Measurements from ENCODE around the gene CDHR3.
"Not testable (repeated sequence)": the region's sequence is repeated elsewhere in the genome, so short reads cannot be mapped to it uniquely, and the experiment has no call there.

The CDHR3 gene

DNA sequence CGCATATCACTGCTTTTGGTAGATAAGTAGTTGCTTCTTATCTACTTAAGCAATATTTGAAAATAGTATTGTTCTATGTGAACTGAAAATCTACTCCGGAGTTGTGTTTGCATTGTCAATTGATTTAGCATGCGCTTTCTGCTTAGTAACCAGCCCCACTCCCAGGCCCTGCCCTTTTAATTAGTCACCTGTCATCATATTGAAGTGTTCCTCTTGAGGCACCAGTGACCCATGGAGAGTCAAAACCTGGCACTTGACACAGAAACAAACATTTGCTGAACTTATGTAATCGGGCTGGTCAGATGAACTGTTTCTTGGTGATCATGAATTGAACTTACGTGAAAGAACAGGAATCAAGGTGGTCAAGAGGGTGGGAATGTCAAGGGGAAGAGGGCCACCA is 27.8 kb upstream of the CDHR3 start:
- H3K4me3 ChIP-seq (ENCODE audit: low read depth, low read length) = no peak overlapping the region
- H3K27ac ChIP-seq (ENCODE audit: low read depth, low read length) = no peak overlapping the region
- no peak overlapping the region for H3K9ac ChIP-seq (ENCODE audit: low read length)
- H3K27me3 ChIP-seq (ENCODE audit: control insufficient read depth, insufficient read depth, low read length) = no peaks in the 10 kb centered on the region
- no peaks in the 10 kb centered on the region for H3K36me3 ChIP-seq (ENCODE audit: control insufficient read depth, insufficient read depth, low read length)
- H3K4me1 ChIP-seq (ENCODE audit: control insufficient read depth, insufficient read depth, low read length) = peaks cover 4% of the 10 kb centered on the region; the same call in 1 of the 2 replicates
- no peaks in the 10 kb centered on the region for H3K9me3 ChIP-seq (ENCODE audit: control insufficient read depth, insufficient read depth, low read depth, low read length)

DNA sequence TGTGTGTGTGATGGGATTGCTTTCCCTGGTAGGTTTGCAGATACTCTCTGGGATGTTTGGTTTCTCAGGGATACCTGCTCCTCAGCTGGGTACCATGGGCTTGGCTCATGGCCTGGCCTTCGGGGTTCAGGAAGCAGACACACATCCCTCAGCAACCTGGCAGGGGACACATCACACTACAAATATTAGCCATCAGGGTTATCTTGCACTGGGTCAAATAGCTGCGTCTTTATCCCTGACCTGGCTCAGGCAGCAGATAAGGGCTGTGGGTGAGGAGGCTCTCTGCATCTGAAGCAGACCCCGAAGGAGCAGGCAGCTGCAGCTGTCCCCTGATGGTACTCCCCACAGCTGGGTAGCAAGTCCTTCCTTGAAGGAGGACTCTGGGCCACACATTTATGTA is 25.7 kb upstream of the CDHR3 start:
- no peaks in the 10 kb centered on the region for H3K27me3 ChIP-seq (ENCODE audit: control insufficient read depth, insufficient read depth, low read length)
- no peak overlapping the region for H3K27ac ChIP-seq (ENCODE audit: low read depth, low read length)
- H3K9ac ChIP-seq (ENCODE audit: low read length) = no peak overlapping the region
- H3K4me3 ChIP-seq (ENCODE audit: low read depth, low read length) = no peak overlapping the region
- peaks cover 6% of the 10 kb centered on the region; the same call in 1 of the 2 replicates for H3K4me1 ChIP-seq (ENCODE audit: control insufficient read depth, insufficient read depth, low read length)
- no peaks in the 10 kb centered on the region for H3K9me3 ChIP-seq (ENCODE audit: control insufficient read depth, insufficient read depth, low read depth, low read length)
- H3K36me3 ChIP-seq (ENCODE audit: control insufficient read depth, insufficient read depth, low read length) = no peaks in the 10 kb centered on the region

DNA sequence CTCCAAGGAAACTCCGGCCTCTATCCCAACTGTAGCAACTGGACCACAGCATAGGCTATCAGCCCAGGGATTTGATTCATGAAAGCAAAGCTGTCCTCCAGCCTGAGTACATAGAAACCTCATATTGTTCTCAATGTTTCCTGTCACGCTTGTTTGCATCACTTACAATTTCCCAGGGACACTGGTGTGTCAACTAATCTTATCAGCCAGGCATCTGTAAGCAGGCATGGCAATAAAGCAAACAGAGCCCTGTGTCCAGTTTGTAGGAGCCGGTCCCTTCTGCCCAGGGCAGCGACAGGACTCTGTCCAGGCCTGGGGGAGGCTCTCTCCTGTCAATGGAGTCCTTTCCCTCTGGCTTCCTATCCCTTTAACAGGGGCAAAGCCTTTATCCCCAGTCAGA is 23.0 kb upstream of the CDHR3 start:
- Histone ChIP-seq H3K4me1 (ENCODE audit: control insufficient read depth, insufficient read depth, low read length) (peaks cover 4% of the 10 kb centered on the region; the same call in 1 of the 2 replicates), H3K4me3 (ENCODE audit: low read depth, low read length) (no peak overlapping the region), H3K27me3 (ENCODE audit: control insufficient read depth, insufficient read depth, low read length) (no peaks in the 10 kb centered on the region), H3K36me3 (ENCODE audit: control insufficient read depth, insufficient read depth, low read length) (no peaks in the 10 kb centered on the region), H3K27ac (ENCODE audit: low read depth, low read length) (no peak overlapping the region), H3K9ac (ENCODE audit: low read length) (no peak overlapping the region), H3K9me3 (ENCODE audit: control insufficient read depth, insufficient read depth, low read depth, low read length) (no peaks in the 10 kb centered on the region)

DNA sequence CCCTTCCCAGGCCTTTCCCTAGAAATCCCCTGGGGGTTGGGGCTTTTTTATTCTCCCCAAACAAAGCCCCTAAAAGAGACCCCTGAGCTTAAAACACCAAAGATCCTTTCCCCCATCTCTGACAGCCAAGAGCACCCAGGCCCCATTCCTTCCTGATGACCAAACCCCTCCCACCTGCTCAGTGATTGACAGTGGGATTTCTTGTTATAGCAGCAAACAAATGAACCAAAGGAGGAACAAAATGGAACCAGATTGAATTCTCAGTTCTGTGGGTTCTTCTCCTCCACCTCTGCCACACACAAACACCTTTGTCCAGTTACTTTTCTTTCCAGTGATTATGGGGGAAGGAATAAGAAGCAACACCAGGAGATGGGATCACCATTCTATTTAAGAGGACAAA is 21.5 kb upstream of the CDHR3 start:
- Histone ChIP-seq H3K36me3 (ENCODE audit: control insufficient read depth, insufficient read depth, low read length) (no peaks in the 10 kb centered on the region), H3K27me3 (ENCODE audit: control insufficient read depth, insufficient read depth, low read length) (no peaks in the 10 kb centered on the region), H3K27ac (ENCODE audit: low read depth, low read length) (no peak overlapping the region), H3K9me3 (ENCODE audit: control insufficient read depth, insufficient read depth, low read depth, low read length) (no peaks in the 10 kb centered on the region), H3K4me3 (ENCODE audit: low read depth, low read length) (no peak overlapping the region), H3K9ac (ENCODE audit: low read length) (no peak overlapping the region), H3K4me1 (ENCODE audit: control insufficient read depth, insufficient read depth, low read length) (peaks cover 4% of the 10 kb centered on the region; the same call in 1 of the 2 replicates)

DNA sequence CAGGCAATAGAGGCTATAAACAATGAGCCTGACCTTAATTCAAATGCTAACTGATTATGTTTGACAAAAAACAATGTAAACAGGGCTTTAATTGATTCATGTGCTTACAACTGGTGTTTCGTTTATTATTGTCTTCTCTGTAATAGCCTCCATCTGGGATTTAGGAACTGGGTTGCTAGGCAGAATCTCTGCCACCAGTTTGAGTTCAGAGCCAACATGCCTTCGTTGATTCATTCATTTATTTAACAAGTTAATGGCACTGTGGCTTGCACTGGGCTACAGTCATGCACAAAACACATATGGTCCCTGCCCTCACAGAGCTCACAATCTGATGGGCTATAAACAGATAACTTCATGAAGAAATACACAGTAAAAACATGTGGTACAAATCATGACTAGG is 19.6 kb upstream of the CDHR3 start:
- Histone ChIP-seq H3K27me3 (ENCODE audit: control insufficient read depth, insufficient read depth, low read length) (no peaks in the 10 kb centered on the region), H3K4me1 (ENCODE audit: control insufficient read depth, insufficient read depth, low read length) (peaks cover 4% of the 10 kb centered on the region; the same call in 1 of the 2 replicates), H3K27ac (ENCODE audit: low read depth, low read length) (no peak overlapping the region), H3K4me3 (ENCODE audit: low read depth, low read length) (no peak overlapping the region), H3K9ac (ENCODE audit: low read length) (no peak overlapping the region), H3K9me3 (ENCODE audit: control insufficient read depth, insufficient read depth, low read depth, low read length) (no peaks in the 10 kb centered on the region), H3K36me3 (ENCODE audit: control insufficient read depth, insufficient read depth, low read length) (no peaks in the 10 kb centered on the region)

DNA sequence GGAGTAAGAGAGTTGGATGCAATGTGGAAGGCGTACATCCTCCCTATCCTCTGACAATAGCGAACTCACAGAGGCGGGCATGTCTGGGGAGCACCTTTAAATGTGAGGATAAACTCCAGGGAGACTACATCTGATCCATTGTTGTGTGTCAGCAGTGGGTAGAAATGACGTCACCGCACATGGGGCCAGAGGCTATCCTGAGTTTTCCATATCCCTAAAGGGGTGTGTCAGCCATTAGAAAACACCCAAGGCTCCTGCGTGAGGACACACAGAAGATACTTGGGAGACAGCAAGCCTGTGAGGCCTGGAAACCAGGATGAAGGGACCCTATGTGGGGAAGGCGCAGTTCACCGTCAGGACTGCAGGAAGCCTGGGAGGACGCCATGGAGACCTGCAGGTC is 17.2 kb upstream of the CDHR3 start:
- no peaks in the 10 kb centered on the region for H3K27me3 ChIP-seq (ENCODE audit: control insufficient read depth, insufficient read depth, low read length)
- no peak overlapping the region for H3K27ac ChIP-seq (ENCODE audit: low read depth, low read length)
- H3K36me3 ChIP-seq (ENCODE audit: control insufficient read depth, insufficient read depth, low read length) = no peaks in the 10 kb centered on the region
- H3K9ac ChIP-seq (ENCODE audit: low read length) = no peak overlapping the region
- H3K9me3 ChIP-seq (ENCODE audit: control insufficient read depth, insufficient read depth, low read depth, low read length) = no peaks in the 10 kb centered on the region
- no peaks in the 10 kb centered on the region for H3K4me1 ChIP-seq (ENCODE audit: control insufficient read depth, insufficient read depth, low read length)
- H3K4me3 ChIP-seq (ENCODE audit: low read depth, low read length) = no peak overlapping the region

DNA sequence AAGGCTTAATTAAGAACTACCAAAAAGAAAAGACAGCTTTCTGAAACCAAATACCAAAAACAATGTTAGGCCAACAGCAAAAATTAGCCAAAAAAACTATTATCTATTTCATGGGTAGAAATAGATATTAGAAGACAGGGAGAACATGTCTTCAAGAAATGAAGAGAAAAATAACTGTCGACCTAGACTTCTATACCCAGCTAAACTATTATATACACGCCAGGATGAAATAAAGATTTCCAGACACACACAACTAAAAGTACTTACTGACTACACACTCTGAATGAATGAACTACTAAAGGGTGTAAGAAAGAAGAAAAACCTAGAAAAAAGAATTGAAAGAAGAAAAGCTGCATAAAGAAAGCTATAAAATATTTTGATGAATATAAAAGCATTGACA is 11.5 kb upstream of the CDHR3 start:
- H3K9me3 ChIP-seq (ENCODE audit: control insufficient read depth, insufficient read depth, low read depth, low read length) = peaks cover 16% of the 10 kb centered on the region
- no peak overlapping the region for H3K27ac ChIP-seq (ENCODE audit: low read depth, low read length)
- H3K4me1 ChIP-seq (ENCODE audit: control insufficient read depth, insufficient read depth, low read length) = no peaks in the 10 kb centered on the region
- H3K4me3 ChIP-seq (ENCODE audit: low read depth, low read length) = no peak overlapping the region
- no peaks in the 10 kb centered on the region for H3K36me3 ChIP-seq (ENCODE audit: control insufficient read depth, insufficient read depth, low read length)
- no peak overlapping the region for H3K9ac ChIP-seq (ENCODE audit: low read length)
- no peaks in the 10 kb centered on the region for H3K27me3 ChIP-seq (ENCODE audit: control insufficient read depth, insufficient read depth, low read length)

DNA sequence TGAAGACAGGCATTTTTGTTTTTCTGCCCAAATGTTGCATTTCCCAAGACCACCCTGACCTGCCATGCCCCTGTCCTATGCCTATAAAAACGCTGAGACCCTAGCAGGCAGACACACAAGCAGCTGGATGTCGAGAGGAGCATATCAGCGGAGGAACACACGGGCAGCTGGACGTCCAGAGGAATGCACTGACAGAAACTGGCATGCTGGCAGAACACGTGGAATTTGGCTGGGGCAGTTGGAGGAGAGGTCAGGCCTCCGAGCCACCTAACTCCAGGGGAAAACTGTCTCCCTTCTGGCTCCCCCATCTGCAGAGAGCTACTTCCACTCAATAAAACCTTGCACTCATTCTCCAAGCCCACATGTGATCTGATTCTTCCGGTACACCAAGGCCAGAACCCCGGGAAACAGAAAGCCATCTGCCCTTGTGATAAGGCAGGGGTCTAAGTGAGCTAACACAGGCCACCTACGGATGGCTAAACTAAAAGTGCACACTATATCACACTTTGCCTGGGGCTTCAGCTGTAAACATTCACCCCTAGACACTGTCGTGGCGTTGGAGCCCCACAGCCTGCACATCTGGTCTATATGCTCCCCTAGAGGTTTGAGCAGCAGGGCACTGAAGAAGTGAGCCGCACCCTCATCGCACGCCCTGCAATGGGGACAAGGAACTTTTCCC is 10.0 kb upstream of the CDHR3 start:
- Histone ChIP-seq H3K27ac (ENCODE audit: low read depth, low read length) (no peak overlapping the region), H3K36me3 (ENCODE audit: control insufficient read depth, insufficient read depth, low read length) (no peaks in the 10 kb centered on the region), H3K9me3 (ENCODE audit: control insufficient read depth, insufficient read depth, low read depth, low read length) (peaks cover 16% of the 10 kb centered on the region), H3K4me3 (ENCODE audit: low read depth, low read length) (no peak overlapping the region), H3K9ac (ENCODE audit: low read length) (no peak overlapping the region), H3K27me3 (ENCODE audit: control insufficient read depth, insufficient read depth, low read length) (no peaks in the 10 kb centered on the region), H3K4me1 (ENCODE audit: control insufficient read depth, insufficient read depth, low read length) (no peaks in the 10 kb centered on the region)

DNA sequence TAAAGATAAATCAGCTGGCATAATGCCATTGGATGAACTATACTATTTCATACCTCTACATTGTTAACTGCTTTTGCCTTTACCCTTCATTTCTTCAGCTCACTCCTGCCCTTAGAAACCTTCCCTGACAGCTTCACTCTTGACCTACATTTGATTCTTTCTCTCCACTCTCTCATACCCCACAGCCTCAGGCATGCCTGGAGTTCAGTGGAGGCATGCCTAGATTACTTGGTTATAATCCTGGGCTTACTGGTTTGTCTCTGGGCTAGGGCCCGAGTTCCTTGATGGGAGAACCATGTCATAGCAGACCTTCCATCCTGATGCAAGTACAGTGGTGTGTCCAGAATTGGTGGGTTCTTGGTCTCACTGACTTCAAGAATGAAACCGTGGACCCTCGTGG is 8.4 kb upstream of the CDHR3 start:
- Histone ChIP-seq H3K9ac (ENCODE audit: low read length) (no peak overlapping the region), H3K27ac (ENCODE audit: low read depth, low read length) (no peak overlapping the region), H3K27me3 (ENCODE audit: control insufficient read depth, insufficient read depth, low read length) (no peaks in the 10 kb centered on the region), H3K4me1 (ENCODE audit: control insufficient read depth, insufficient read depth, low read length) (no peaks in the 10 kb centered on the region), H3K9me3 (ENCODE audit: control insufficient read depth, insufficient read depth, low read depth, low read length) (peaks cover 16% of the 10 kb centered on the region), H3K36me3 (ENCODE audit: control insufficient read depth, insufficient read depth, low read length) (no peaks in the 10 kb centered on the region), H3K4me3 (ENCODE audit: low read depth, low read length) (no peak overlapping the region)

DNA sequence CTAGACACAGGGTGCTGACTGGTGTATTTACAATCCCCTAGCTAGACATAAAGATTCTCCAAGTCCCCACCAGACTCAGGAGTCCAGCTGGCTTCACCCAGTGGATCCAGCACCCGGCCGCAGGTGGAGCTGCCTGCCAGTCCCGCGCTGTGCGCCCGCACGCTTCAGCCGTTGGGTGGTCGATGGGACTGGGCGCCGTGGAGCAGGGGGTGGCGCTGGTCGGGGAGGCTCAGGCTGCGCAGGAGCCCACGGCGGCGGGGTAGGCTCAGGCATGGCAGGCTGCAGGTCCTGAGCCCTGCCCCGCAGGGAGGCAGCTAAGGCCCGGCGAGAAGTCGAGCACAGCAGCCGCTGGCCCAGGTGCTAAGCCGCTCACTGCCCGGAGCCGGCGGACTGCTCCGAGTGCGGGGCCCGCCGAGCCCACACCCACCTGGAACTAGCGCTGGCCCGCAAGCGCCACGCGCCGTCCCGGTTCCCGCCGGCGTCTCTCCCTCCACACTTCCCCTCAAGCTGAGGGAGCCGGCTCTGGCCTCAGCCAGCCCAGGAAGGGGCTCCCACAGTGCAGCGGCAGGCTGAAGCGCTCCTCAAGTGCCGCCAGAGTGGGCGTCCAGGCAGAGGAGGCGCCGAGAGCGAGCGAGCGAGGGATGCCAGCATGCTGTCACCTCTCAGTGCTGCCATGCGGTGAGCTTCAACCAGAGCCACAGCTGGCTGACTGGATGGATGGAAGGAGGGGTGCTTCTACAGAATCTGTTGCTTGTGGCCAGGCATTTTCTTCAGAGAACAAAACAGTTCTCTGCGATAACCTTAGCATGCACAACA is 7.2 kb upstream of the CDHR3 start:
- not testable (repeated sequence) for H3K4me1 ChIP-seq (ENCODE audit: control insufficient read depth, insufficient read depth, low read length); H3K4me3 ChIP-seq (ENCODE audit: low read depth, low read length); H3K36me3 ChIP-seq (ENCODE audit: control insufficient read depth, insufficient read depth, low read length); H3K9ac ChIP-seq (ENCODE audit: low read length); H3K27me3 ChIP-seq (ENCODE audit: control insufficient read depth, insufficient read depth, low read length); H3K27ac ChIP-seq (ENCODE audit: low read depth, low read length)
- H3K9me3 ChIP-seq (ENCODE audit: control insufficient read depth, insufficient read depth, low read depth, low read length) = peaks cover 16% of the 10 kb centered on the region

DNA sequence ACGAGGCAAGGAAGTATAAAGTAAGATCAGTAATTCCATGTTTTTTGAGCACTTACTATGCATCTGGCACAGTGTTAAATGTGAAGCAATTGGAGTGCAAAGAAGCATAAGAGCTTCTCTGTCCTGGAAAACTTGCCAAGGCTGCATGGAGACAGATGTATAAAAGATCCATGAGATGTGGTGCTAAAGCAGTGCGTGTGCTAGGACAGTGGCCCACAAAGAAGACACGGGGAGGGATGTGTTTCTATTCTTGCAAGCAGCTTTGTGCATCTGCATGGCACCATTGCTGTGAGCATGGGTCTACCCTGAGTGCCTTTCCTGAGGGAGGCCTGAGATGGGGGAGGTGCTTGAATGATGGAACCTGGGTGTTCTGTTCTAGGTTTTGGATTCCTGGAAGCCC is 5.1 kb upstream of the CDHR3 start:
- Histone ChIP-seq H3K27ac (ENCODE audit: low read depth, low read length) (no peak overlapping the region), H3K4me3 (ENCODE audit: low read depth, low read length) (no peak overlapping the region), H3K36me3 (ENCODE audit: control insufficient read depth, insufficient read depth, low read length) (no peaks in the 10 kb centered on the region), H3K9ac (ENCODE audit: low read length) (no peak overlapping the region), H3K27me3 (ENCODE audit: control insufficient read depth, insufficient read depth, low read length) (no peaks in the 10 kb centered on the region), H3K4me1 (ENCODE audit: control insufficient read depth, insufficient read depth, low read length) (peaks cover 9% of the 10 kb centered on the region), H3K9me3 (ENCODE audit: control insufficient read depth, insufficient read depth, low read depth, low read length) (no peaks in the 10 kb centered on the region)

All from HUES6 (cell line).